Body of pancreas (tissue), 4 donors: ENCODE results near the gene DENND2D.

Experiments
- CTCF ChIP-seq, 7 experiments: fragments of 450-650 bp in 4 of 7; fragments of 200-600 bp in 3 of 7; sonication (generic) in 3 of 7; IDR thresholded peaks; one replicate each; pipeline ENCODE4 v1.5.1; 2016 to 2019; ENCODE audit warnings: antibody characterized with exemption in 7 of 7
- POLR2A ChIP-seq, 3 donors: fragments of 450-650 bp; IDR thresholded peaks; one replicate each; pipeline ENCODE4 v1.6.1; 2016; ENCODE audit warnings: antibody characterized with exemption in 3 of 3, mild to moderate bottlenecking in 2 of 3

- TF ChIP-seq CTCF (IDR thresholded peaks at IDR 0.05) (no peak), POLR2A (IDR thresholded peaks at IDR 0.05) (no peak)
Measured at GRCh38 chr1:111174070-111174469, 26.4 kb downstream of the DENND2D start.
